Stimulated activated CD4-positive, alpha-beta T cell treated with anti-CD3 and anti-CD28 coated beads, TNF-alpha, amount 100 ng/mL, for 48 hours (primary cell): ENCODE results near the gene LRP1B.

Experiments used
- DNase-seq, 3 donors: peaks; one replicate each; pipeline ENCODE4 v3.0.0-alpha.2; 2020; ENCODE audit warnings: low read depth in 3 of 3

The LRP1B gene

DNA sequence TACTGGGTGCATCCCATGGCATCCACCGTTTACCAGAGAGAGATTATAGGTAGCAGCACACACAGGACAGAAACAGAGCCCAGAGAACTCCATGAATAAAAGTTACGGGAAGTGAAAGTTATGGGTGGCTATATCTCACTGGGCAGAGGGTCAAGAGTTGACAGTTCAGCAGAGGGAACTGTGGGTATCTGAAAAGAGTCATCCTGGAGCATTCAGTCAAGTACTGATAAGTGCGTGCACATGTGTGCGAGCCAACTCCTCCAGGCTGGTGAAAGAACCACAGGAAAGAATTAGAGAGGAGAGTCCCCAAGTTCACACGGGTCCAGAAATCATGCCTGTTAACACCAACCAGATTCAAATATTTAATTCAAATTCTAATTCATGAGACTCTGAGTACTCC is 1588.2 kb downstream of the LRP1B start:
- no peak for DNase-seq

DNA sequence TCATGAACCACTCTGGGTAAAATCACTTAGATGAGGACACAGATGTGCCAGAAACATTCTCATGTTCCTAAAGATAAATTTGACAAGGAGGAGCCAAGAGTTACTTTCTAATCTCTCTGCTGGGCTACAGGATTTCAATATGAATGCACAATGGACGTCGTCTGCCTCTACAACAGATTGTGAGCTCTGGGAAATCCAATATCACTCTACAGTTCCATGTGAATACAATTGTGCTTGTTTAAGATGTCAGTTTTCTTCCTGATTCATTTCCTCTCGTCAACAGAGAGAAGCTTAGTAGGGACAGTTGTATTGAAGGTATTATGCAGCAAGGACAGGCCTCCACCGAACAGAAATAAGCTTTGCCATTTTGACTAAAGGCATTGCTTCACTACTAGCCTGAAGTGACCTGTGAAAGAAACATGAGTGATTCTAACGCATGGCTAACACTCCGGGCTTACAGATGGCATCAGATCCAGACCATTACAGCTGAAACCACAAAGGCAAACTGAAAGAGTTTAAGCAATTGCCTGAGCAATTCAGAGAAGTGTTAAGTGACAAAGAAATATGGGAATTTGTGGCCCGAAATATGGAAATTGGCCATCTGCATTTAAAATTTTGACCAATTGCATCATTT is 1591.5 kb downstream of the LRP1B start:
- DNase-seq: no peak

DNA sequence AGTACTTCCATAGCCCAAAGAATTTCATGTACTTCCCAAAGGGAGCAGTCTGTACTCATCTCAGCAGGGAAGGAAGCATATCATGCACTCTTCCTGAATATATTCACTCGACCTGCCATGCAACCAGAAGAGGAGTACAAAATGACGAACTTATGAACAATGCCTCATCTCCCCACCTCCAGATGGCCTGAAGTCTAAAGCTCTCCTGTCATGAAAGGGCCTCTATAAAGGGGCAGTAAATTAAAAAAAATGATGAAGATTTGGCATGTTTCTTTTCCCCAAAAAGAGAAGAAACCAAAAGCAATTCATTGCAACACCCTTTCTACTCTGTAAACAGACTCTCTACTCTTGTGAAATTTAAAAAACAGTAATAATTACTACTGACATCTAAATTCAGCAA is 1601.1 kb downstream of the LRP1B start:
- DNase-seq: no peak

GRCh38 chr2:140528982-140529381 is 1601.8 kb downstream of the LRP1B start:
- DNase-seq: no peak

DNA sequence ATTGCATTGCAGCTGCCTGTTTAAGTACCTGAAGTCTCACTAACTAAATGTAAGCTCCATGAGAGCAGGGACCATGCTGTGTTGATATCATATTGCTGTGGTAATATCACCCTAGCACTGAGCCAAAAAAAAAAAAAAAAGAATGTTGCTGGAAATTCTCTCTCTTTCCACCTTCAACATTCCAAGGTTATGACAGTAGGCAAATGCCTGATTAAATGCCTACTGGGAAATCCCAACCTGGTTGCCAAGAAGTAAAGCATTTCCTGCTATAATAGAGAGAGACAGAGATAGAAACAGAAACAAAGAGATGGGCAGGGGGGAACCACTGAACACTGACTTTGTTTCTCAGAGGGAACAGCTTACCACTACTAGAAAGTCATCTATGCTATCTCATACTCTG is 1604.2 kb downstream of the LRP1B start:
- DNase-seq: no peak

DNA sequence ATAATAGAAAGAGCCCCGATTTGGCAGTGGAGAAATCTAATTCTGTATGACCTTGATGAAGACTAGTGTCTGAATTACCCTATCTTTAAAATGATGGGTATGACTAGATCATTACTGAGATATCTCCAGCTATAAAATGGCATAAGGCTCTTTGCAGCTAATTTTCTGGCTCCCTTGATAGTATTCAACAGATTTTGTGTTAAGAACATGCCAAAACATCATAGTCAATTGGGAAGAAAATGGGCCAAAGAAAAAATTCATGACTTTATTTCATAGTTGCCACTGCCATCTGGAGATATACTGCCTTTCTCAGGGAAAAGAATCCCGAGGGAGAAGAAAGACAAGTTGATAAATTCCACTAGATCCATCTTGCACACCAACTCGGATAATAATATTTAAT is 1618.7 kb downstream of the LRP1B start:
- no peak for DNase-seq

DNA sequence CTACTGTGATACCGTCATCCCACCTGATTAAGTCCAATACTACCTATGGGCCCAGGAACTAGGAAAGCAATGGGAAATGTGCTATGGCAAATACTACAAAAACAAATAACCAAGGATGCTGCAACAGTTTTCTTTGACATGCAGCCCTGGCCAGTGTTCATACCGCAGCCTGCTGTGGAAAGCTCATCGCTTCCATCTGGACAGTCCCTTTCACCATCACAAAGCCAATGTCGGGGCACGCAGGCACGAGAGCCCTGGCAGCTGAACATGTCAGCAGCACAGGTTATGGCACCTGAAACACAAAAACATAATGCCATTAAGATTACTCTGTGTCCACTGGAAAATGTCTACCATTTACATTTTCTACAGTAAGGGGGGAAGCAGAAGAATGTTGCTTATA is 1621.1 kb downstream of the LRP1B start:
- DNase-seq: no peak

GRCh38 chr2:140508756-140509155 is 1622.1 kb downstream of the LRP1B start:
- no peak for DNase-seq

DNA sequence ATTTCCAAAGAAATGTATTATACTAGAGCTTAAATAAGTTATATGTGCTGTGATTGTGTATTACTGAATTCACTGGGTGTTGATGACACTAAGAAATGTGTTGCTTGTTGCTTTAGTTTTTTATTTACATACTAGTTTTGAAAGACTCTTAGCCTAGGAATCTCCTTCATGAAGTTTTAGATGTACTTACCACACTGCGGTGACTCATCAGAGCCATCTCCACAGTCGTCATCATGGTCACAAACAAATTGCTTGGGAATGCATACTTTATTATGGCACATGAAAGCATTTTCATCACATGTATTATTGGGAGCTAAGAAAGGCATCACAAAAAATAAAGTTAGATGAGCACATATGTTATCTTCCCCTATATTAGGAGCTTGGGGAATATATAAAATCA is 1624.2 kb downstream of the LRP1B start:
- DNase-seq: no peak

GRCh38 chr2:140504601-140505000 is 1626.2 kb downstream of the LRP1B start:
- DNase-seq: no peak

GRCh38 chr2:140502951-140503630 is 1627.7 kb downstream of the LRP1B start:
- DNase-seq: no peak

GRCh38 chr2:140498360-140498759 is 1632.5 kb downstream of the LRP1B start:
- no peak for DNase-seq

DNA sequence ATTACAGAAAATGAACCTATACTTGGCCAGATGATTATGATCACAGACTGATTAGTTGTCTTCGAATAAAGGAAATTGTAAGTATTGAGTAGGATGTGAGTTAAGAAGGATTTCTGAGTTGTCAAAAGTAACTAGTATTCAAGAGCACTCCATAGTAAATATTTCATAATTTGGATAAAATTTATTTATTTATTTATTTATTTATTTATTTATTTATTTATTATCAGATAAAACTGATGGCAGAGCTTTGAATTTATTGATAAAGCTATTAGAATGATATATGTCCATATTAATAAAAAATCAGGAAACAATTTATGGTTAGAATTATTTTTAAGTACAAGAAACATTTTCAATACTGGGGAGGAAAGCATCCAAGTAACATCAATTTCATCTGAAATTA is 1634.1 kb downstream of the LRP1B start:
- no peak for DNase-seq

GRCh38 chr2:140491876-140492275 is 1638.9 kb downstream of the LRP1B start:
- no peak for DNase-seq

GRCh38 chr2:140489193-140489592 is 1641.6 kb downstream of the LRP1B start:
- DNase-seq: no peak

DNA sequence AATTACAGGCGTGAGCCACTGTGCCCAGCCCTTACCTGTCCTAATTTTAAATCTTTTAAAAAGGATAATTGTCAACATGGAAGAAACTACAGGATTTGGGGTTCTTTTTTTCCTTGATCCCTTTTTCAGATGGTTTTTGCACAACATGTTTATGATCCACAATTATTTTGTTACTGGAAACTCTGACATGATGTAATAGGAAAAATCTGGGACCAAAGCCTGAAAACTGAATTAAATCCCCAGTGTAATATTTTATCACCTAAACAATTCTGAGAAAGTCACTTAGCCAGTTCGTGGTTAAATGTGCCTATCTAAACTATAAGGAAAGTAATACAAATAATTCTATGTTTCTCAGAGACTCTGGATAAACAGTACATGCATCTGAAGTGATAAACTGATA is 1649.7 kb downstream of the LRP1B start:
- DNase-seq: no peak

DNA sequence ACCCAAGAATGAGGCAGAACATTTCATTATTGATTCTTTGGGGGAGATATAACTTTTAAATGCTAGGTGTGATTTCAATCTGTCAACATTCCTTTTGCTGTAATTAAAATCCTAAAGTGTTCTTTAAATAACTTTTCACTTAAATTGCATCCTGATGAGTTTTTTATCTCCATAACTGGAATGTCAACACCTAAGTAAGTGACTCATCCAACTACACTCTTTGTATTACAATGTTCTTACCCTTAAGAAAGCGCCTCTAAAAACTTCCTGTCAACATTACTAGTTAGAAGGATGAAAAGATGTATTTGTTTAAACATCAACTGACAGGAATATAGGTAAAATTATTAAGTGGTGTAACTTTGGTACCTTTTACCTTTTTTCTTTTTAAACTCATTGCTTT is 1657.0 kb downstream of the LRP1B start:
- no peak for DNase-seq

GRCh38 chr2:140472676-140473075 is 1658.1 kb downstream of the LRP1B start:
- DNase-seq: no peak

DNA sequence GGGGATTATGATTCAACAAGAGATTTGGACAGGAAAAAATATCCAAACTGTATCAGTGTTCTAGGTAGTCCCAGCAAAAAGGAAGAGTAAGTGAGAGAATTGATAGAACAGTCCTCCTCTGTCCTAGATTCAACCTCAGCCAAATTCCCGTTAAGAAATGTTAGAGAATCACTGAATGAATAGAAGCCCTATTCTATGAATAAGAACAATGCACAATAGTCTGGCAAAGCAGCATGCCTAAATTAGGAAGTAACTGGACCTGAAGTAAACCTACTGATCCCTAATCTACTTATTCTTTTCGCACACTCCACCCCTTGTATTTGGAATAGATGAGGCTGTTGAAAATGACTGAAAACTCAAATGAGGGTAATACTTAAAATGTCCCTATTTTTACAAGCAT is 1665.5 kb downstream of the LRP1B start:
- DNase-seq: no peak

GRCh38 chr2:140462990-140463389 is 1667.8 kb downstream of the LRP1B start:
- DNase-seq: no peak

DNA sequence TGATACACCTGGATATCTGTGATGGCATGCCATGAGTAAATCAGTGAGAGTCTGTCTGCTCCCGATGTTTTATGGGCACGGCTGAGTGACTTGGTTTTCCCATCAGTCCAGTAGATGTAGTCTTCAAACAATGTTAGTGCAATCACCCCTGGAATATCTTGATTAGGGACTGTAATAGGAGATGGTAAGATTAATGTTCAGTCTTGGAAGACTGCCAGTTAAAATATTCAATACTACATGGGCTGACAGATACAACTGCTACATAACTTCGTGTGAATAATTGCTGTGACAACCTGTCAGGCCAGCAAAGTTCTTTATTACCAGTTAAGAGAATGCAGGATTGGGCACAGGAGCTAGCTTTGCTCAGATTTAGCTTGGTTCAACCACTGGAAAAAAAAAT is 1673.3 kb downstream of the LRP1B start:
- no peak for DNase-seq

GRCh38 chr2:140455315-140455714 is 1675.5 kb downstream of the LRP1B start:
- no peak for DNase-seq

- DNase-seq: no peak
Observed at GRCh38 chr2:140454717-140455116, 1676.1 kb downstream of the LRP1B start.

DNA sequence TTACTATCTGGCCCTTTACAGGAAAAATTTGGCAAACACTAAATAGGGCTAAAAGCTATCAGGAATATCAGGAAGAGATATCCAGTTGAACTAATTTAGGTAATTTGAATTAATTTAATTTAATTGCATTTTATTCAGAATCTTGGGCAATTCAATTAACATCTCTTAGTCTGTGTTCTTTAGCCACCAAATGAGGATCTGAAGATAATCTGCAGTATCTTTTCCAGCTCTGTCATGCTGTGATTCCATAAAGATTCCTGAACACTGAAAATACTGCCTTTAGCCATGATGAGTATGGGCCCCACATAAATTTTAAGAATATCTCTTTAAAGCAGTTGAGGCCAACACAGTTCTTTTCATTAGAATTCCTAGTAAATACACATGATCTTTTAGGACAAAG is 1679.5 kb downstream of the LRP1B start:
- no peak for DNase-seq
